ENCODE measurements around the gene ELK3.

Gene ELK3

DNA sequence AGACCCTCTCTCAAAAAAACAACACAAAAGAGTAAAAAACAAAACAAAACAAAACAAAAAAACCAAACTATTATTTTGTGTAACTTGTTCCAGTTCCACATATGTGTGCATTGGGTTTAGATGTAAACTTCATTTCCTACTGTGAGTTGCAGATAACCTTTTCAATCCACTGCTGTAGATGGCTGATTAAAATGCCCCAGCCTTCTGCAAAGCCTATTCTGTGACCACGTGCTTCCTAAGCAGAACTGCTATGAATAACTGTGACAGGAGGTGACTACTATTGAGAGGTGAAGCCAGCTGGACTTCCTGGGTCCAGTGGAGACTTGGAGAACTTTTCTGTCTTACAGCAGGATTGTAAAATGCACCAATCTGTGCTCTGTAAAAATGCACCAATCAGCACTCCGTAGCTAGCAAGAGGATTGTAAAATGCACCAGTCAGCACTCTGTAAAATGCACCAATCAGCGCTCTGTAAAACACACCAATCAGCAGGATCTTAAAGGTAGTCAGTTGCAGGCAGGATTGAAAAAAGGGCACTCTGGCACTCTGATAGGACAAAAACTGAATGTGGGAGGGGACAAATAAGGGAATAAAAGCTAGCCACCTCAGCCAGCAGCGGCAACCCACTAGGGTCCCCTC lies 10.3 kb upstream of the ELK3 start:
- H3K4me3 ChIP-seq (ENCODE audit: low read depth, low read length): no peak overlapping the region
- no peak for DNase-seq (ENCODE audit: low read depth)
- in situ Hi-C loops (cut with HindIII; ENCODE audit: low sequenced_read_pairs): no loop called here
- TF ChIP-seq, protein P1, sequence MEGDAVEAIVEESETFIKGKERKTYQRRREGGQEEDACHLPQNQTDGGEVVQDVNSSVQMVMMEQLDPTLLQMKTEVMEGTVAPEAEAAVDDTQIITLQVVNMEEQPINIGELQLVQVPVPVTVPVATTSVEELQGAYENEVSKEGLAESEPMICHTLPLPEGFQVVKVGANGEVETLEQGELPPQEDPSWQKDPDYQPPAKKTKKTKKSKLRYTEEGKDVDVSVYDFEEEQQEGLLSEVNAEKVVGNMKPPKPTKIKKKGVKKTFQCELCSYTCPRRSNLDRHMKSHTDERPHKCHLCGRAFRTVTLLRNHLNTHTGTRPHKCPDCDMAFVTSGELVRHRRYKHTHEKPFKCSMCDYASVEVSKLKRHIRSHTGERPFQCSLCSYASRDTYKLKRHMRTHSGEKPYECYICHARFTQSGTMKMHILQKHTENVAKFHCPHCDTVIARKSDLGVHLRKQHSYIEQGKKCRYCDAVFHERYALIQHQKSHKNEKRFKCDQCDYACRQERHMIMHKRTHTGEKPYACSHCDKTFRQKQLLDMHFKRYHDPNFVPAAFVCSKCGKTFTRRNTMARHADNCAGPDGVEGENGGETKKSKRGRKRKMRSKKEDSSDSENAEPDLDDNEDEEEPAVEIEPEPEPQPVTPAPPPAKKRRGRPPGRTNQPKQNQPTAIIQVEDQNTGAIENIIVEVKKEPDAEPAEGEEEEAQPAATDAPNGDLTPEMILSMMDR (IDR thresholded peaks at IDR 0.05; ENCODE audit: low read depth, low read length, missing control alignments): no peak

DNA sequence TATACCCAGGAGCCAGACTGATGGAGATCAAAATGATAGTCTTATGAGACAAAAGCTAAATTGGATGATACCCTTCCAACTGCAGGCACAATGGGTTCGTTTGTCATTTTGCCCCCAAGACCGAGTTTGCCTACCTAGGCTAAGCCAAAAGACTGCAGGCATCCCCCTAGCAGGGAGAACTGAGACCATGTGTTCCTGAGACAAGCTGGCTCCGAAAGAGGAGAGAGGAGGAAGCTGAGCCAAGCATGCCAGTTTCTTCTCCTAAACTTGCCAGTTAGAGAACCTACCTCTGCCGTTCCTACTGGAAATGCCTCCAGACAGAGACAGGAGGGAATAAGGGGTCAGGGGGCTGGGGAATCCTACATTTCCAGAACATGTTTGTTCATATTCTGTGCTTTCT lies 8.3 kb upstream of the ELK3 start:
- TF ChIP-seq, protein P1 (IDR thresholded peaks at IDR 0.05; ENCODE audit: low read depth, low read length, missing control alignments): no peak
- no peak for DNase-seq (ENCODE audit: low read depth)
- H3K4me3 ChIP-seq (ENCODE audit: low read depth, low read length): no peak overlapping the region
- in situ Hi-C loops (cut with HindIII; ENCODE audit: low sequenced_read_pairs): no loop called here

DNA sequence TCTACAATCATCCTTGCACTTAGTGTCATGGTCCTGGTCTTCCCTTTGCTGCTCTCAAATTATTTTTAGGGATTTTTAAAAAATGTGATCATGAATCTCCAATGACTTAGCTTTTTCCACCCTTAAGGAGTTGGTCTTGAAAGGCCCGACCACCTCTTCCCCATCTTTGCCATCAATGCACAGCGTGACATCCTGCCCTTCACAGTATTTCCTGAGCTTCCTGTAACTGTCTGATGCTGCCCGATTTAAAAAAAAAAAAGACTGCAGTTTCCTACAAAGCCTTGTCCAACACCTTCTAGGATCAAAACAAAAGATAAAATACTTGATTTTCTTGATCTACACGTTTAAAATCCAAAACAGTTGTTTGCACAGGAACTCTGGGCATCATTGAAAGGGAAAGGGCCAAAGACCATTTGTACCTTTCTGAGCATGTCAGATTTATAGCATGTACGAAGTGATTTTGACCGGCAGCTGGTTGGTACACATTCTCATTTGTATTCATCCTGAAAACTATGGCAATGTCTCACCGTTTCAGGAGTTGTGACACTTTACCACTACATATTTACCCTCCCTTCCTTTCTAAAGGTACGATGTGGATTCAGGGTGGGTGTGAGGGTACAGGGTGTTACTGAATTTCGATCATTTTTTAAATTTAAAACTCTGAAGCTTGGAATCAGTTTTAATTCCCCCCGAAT lies 7.4 kb upstream of the ELK3 start:
- no peak for DNase-seq (ENCODE audit: low read depth)
- TF ChIP-seq, protein P1 (IDR thresholded peaks at IDR 0.05; ENCODE audit: low read depth, low read length, missing control alignments): no peak
- in situ Hi-C loops (cut with HindIII; ENCODE audit: low sequenced_read_pairs): no loop called here
- no peak overlapping the region for H3K4me3 ChIP-seq (ENCODE audit: low read depth, low read length)

DNA sequence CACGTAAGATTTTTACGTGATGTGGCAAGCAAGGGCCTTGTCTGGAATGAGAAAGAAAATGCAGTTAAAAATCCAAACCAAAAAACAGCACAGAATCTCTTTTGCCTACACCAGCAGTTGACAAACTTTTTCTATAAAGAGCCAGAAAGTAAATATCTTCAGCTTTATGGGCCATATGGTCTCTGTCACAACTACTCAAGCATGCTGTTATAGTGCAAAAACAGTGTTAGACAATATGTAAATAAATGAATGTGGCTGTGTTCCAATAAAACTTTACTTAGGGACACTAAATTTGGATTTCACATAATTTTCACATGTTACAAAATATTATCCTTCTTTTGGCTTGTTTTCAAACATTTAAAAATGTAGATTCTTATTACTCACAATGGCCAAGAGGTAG lies 6.2 kb upstream of the ELK3 start:
- TF ChIP-seq, protein P1 (IDR thresholded peaks at IDR 0.05; ENCODE audit: low read depth, low read length, missing control alignments): no peak
- no peak overlapping the region for H3K4me3 ChIP-seq (ENCODE audit: low read depth, low read length)
- no peak for DNase-seq (ENCODE audit: low read depth)
- in situ Hi-C loops (cut with HindIII; ENCODE audit: low sequenced_read_pairs): no loop called here

DNA sequence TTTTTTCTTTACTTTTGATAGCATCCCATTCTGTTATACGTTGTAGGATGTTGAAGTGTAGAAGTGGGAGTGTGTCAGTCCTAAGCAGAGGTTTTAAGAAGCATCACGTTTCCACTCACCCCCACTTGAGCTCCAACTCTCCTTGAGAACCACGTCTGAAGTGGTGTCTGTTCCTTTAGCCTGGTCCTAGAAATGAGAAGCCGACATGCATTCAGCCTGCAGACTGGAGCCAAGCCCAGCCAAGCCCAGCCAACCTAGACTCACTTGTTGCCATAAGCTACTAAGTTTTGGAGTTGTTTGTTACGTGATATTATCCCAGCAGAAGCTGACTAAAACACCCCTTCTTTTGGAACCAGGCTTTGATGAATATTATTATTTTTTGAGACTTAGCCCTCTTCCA lies 4.4 kb upstream of the ELK3 start:
- no peak for DNase-seq (ENCODE audit: low read depth)
- TF ChIP-seq, protein P1 (IDR thresholded peaks at IDR 0.05; ENCODE audit: low read depth, low read length, missing control alignments): no peak
- H3K4me3 ChIP-seq (ENCODE audit: low read depth, low read length): no peak overlapping the region
- in situ Hi-C loops (cut with HindIII; ENCODE audit: low sequenced_read_pairs): no loop called here

DNA sequence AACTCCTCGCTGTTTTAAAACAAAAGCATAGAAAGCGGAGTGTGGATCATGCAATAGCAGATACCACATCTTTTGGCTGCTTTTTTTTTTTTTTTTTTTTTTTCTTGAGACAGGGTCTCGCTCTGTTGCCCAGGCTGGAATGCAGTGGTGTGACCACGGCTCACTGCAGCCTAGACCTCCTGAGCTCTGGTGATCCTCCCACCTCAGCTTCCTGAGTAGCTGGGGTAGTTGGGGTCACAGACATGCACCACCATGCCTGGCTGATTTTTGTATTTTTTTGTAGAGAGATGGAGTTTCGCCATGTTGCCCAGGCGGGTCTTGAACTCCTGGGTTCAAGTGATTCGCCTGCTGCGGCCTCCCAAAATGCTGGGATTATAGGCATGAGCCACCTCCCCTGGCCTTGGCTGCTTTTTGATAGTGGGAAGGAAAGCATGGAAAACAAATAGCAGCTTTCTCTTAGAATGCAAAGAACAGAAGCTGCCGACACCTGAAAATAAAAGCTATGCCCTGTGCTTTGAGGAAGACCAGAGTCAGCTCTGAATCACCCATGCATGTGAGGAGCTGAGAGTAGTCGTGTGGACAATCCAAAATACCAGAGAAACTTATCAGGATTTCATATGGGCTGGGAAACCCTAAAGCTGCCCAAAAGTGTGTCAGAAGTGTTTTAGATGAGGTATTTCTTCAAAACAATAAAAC lies 3.6 kb upstream of the ELK3 start:
- H3K4me3 ChIP-seq (ENCODE audit: low read depth, low read length): no peak overlapping the region
- DNase-seq (ENCODE audit: low read depth): no peak
- in situ Hi-C loops (cut with HindIII; ENCODE audit: low sequenced_read_pairs): no loop called here
- TF ChIP-seq, protein P1 (IDR thresholded peaks at IDR 0.05; ENCODE audit: low read depth, low read length, missing control alignments): no peak

Measured in astrocyte of the cerebellum (primary cell).